HG02759 (cell line): ENCODE measurements around the gene MYO5A.
A peak's percentile ranks its signal among the peaks of the same experiment; 100 is the strongest.

ENCODE experiments used
- ATAC-seq: cut with Tn5 transposase; IDR thresholded peaks from one replicate; pipeline ENCODE4 v1.9.1; 2021; ENCODE audit warnings: mild to moderate bottlenecking, moderate library complexity; ENCODE audit not compliant: unreplicated experiment

The MYO5A gene

GRCh38 chr15:52338058-52338457, 190.6 kb downstream of the MYO5A start:
- ATAC-seq: no peak

DNA sequence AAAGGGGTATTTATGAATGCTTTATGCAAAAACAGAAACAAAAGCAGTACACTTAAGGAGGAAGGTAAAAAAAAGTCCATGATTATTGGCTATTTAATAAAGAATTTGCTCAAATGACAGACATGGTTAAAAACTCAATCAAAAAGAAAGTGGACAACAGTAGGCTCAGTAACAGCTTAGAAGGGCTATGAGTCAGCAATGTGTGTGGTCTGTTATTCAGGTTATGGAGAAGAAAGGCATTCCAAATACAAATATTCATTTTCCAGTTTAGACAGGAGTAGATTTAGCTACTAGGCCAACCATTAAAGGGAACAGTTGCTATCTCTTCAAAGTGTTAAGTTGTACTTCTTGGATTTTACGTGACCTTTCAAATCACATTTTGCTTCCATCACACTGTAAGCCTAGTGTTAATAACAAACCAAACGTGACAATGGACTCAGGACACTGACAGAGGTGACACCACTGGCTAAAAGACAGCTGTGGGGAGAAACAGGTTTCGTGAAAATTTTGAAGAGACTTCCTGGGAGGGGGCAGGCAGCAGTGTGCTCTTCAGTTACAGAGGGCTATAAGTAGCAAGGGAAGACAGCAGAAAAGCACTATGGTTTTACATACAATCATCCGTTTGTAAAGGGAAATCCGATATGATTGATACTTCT, 191.4 kb downstream of the MYO5A start:
- no peak for ATAC-seq

GRCh38 chr15:52336529-52336928, 192.2 kb downstream of the MYO5A start:
- no peak for ATAC-seq

DNA sequence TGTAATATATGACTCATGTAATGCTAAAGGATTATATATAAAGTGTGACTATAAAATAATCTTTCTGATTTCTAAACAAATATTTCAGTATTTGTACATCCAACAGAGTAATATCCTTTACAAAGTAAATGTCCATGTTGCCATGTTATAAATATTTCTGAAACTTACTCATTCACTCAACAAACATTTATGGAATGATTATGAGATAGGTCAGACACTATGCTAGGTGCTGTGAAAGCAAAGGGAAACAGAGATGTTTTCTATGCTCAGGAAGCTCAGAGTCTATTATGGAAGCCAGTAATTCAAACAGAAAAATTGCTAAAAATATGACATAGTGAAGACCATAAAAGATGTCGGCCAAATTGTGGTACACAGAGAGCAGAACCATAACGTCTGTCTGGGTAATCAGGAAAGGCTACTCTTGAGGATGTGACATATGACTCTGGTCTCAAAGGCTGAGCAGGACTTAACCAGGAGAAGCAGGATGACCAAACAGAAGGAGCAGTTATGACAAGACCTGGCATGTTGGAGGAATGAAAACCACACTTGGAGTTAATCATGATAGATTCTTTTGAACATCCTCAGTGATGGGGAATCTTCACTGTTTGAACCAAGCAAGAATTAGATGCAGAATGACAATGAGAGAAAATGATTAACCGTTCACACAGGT, 194.1 kb downstream of the MYO5A start:
- ATAC-seq: no peak

DNA sequence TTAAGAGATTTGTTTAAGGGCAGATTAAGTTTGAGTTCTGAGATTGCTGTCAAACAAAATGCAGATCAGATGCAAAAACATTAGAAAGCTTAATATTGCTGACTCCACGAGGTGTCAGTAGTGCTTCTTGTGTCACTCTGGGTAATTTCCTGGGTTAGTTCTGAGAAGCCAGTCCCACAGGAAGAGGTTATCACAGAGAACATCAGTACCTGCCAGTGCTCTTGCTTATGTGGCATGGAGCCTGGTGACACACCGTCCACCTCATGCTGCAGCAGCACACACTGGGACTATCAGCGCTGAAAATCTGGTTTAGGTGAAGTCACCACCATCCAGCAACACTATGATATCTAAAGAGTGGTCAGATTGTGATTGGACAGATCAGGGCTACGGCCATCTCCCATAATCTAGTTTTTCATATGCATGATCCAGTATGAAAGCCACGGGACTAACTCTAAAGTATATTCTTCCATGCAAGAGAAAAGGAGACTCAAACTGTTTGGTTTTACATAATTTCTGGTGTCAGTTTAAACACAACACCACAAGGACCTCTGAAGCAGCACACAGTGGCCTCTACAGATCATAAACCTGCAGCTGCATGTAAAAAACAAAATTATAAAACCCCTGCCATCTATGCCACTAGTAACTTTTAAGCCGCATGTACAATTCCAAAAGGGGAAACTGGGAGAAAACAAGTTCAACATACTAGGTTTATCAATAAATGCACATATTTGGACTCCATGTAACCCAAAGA, 197.0 kb downstream of the MYO5A start:
- peak; percentile 91 for ATAC-seq

GRCh38 chr15:52329987-52330386, 198.7 kb downstream of the MYO5A start:
- ATAC-seq: no peak

GRCh38 chr15:52329150-52329549, 199.5 kb downstream of the MYO5A start:
- no peak for ATAC-seq

GRCh38 chr15:52328680-52329079, 200.0 kb downstream of the MYO5A start:
- ATAC-seq: no peak

- no peak for ATAC-seq
Observed at GRCh38 chr15:52326756-52327155, 201.9 kb downstream of the MYO5A start.

- no peak for ATAC-seq
Observed at GRCh38 chr15:52324109-52324508, 204.6 kb downstream of the MYO5A start.

GRCh38 chr15:52318729-52319500, 209.8 kb downstream of the MYO5A start:
- no peak for ATAC-seq

GRCh38 chr15:52317688-52318087, 211.0 kb downstream of the MYO5A start:
- ATAC-seq: no peak

DNA sequence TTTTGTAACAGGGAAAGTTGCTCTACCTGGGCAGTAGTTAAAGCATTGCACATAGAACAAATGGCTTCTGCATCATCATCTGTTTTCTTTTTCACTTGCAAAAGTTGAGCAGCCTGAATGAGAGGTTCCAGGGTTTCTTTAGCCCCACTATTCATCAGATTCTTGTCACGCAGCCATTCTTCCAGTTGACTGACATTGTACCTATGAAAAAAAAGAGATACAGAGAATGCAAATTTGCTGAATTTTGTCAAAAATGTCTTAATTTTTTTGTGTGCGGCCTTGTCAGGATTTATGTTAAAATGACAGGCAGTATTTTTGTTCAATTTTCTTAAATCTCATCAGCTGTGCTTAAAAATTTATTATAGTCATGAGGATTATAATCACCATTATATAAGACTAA, 211.7 kb downstream of the MYO5A start:
- ATAC-seq: no peak

GRCh38 chr15:52309154-52309548, 219.5 kb downstream of the MYO5A start:
- peak; percentile 83 for ATAC-seq

- ATAC-seq: peak; percentile 84
Observed at GRCh38 chr15:52308446-52309153, 220.1 kb downstream of the MYO5A start.

- ATAC-seq: no peak
Observed at GRCh38 chr15:52307847-52308246, 220.8 kb downstream of the MYO5A start.

- ATAC-seq: no peak
Observed at GRCh38 chr15:52306270-52306669, 222.4 kb downstream of the MYO5A start.

- no peak for ATAC-seq
Observed at GRCh38 chr15:52303093-52303772, 225.4 kb downstream of the MYO5A start.

DNA sequence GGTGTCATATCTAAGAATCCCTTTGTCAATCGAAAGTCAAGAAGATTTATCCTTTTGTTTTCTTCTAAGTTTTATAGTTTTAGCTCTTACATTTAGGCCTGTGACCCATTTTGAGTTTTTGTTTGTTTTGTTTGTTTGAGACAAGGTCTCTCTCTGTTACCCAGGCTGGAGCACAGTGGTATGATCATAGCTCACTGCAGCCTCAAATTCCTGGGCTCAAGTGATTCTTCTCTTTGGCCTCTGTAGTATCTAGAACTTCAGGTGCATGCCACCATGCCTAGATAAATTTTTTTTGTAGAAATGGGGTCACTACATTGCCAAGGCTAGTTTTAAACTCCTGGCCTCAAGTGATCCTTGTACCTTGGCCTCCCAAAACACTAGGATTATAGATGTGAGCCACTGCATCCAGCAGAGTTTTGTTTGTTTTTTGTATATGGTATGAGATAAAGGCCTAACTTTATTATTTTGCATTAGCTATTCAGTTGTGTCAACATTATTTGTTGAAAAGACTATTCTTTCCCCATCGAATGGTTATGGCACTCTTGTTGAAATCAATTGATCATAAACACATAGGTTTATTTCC, 227.3 kb downstream of the MYO5A start:
- no peak for ATAC-seq
